ENCODE data around the gene LCN15.

- TF ChIP-seq POLR2A (IDR thresholded peaks at IDR 0.05) (no peak), CTCF (IDR thresholded peaks at IDR 0.05) (no peak), EP300 (IDR thresholded peaks at IDR 0.05) (no peak)
Observed at GRCh38 chr9:136746621-136747020, 17.7 kb downstream of the LCN15 start.

Measured in gastroesophageal sphincter (tissue), 3 donors.